ENCODE measurements around the gene SMIM43. TPM values are rescaled to one million over a fixed set of nuclear protein-coding genes. Genes with fewer than 3 reads are reported as not detected.

SMIM43 gene
- total RNA-seq, 1 experiment from 2014 or later = not detected

- Histone ChIP-seq H3K79me2 (ENCODE audit: insufficient read depth, low read length) (no peaks in the 10 kb centered on the region), H2AFZ (ENCODE audit: low read depth, low read length, poor library complexity, severe bottlenecking) (no peak overlapping the region), H4K20me1 (ENCODE audit: insufficient read depth) (no peaks in the 10 kb centered on the region), H3K9me3 (ENCODE audit: control insufficient read depth in 1 of 2, insufficient read depth in 1 of 2, low read depth in 1 of 2, low read length in 2 of 2) (no peaks in the 10 kb centered on the region), H3K4me1 (ENCODE audit: control insufficient read depth in 1 of 2, insufficient read depth in 2 of 2, low read length in 2 of 2) (no peaks in the 10 kb centered on the region), H3K36me3 (ENCODE audit: control insufficient read depth in 1 of 2, insufficient read depth in 2 of 2, low read length in 2 of 2) (no peaks in the 10 kb centered on the region), H3K4me3 (replicated peaks in 1 of 2; ENCODE audit: low read depth in 1 of 2, low read length in 2 of 2) (no peak overlapping the region), H3K27me3 (ENCODE audit: insufficient read depth, low read length) (no peaks in the 10 kb centered on the region), H3K9me2 (ENCODE audit: insufficient read depth) (no peaks in the 10 kb centered on the region), H3K4me2 (ENCODE audit: low read length) (no peak overlapping the region), H3K27ac (ENCODE audit: low read depth, low read length) (no peak overlapping the region), H3K9ac (ENCODE audit: low read length) (no peak overlapping the region)
- no peak for TF ChIP-seq ELF1 (IDR thresholded peaks at IDR 0.05; ENCODE audit: borderline replicate concordance, low read depth)
- TF ChIP-seq REST (IDR thresholded peaks at IDR 0.05; ENCODE audit: low read depth) = no peak
- no peak for TF ChIP-seq ZBTB33 (IDR thresholded peaks at IDR 0.05; ENCODE audit: extremely low read depth, insufficient replicate concordance, low read length)
- no peak for TF ChIP-seq RAD21 (IDR thresholded peaks at IDR 0.05; ENCODE audit: low read depth)
- no peak for TF ChIP-seq CTCF (IDR thresholded peaks at IDR 0.05 in 2 of 3, conservative IDR thresholded peaks at IDR 0.05 in 1 of 3; ENCODE audit: borderline replicate concordance in 1 of 3, insufficient read depth in 1 of 3, low read depth in 2 of 3, low read length in 2 of 3)
- no peak for TF ChIP-seq EZH2phosphoT487 (IDR thresholded peaks at IDR 0.05; ENCODE audit: borderline replicate concordance)
- no peak for TF ChIP-seq EGR1 (IDR thresholded peaks at IDR 0.05; ENCODE audit: low read depth)
- no peak for TF ChIP-seq FOSL1 (IDR thresholded peaks at IDR 0.05; ENCODE audit: low read depth)
- TF ChIP-seq ZNF274 (IDR thresholded peaks at IDR 0.05; ENCODE audit: low read depth, low read length) = no peak
- TF ChIP-seq ZFX (IDR thresholded peaks at IDR 0.05) = no peak
- TF ChIP-seq POLR2AphosphoS5 (IDR thresholded peaks at IDR 0.05; ENCODE audit: low read depth, low read length) = no peak
- TF ChIP-seq SRF (IDR thresholded peaks at IDR 0.05; ENCODE audit: low read depth) = no peak
- TF ChIP-seq CEBPB (IDR thresholded peaks at IDR 0.05; ENCODE audit: low read depth) = no peak
- no peak for TF ChIP-seq CBX3 (IDR thresholded peaks at IDR 0.05; ENCODE audit: low read depth)
- TF ChIP-seq JUND (IDR thresholded peaks at IDR 0.05) = no peak
- no peak for TF ChIP-seq EZH2 (IDR thresholded peaks at IDR 0.05)
- TF ChIP-seq SP1 (IDR thresholded peaks at IDR 0.05; ENCODE audit: low read depth) = no peak
- no peak for TF ChIP-seq YY1 (IDR thresholded peaks at IDR 0.05; ENCODE audit: extremely low read depth, insufficient replicate concordance, low read depth, low read length)
- no peak for DNase-seq (ENCODE audit: low read depth, low spot score)
- RAD21 ChIA-PET (ENCODE audit: low non-redundant PET in 1 of 2, low total read pairs in 2 of 2, uncharacterized antibody in 2 of 2, unreplicated experiment in 2 of 2) = interaction anchor here in 1 of 2 experiments (1.2 kb wide), 1 partner anchor 276 kb away, joined by 4 read pairs; no protein-coding TSS in a partner anchor
- BruUV-seq (replicated peaks) = no TSS peak
- no peak for ATAC-seq
- CTCF ChIA-PET = no interaction called here
- POLR2A ChIA-PET = no interaction called here
- intact Hi-C loops (cut with micrococcal nuclease) = loop anchor here (2.0 to 5.0 kb wide), 5 partner anchors 253 to 1666 kb away; no protein-coding TSS in a partner anchor
Observed at GRCh38 chr4:121737846-121738554, 27.0 kb downstream of the SMIM43 start.
